GM21447 (cell line): ENCODE data around the gene UQCRQ.
A peak's percentile ranks its signal among the peaks of the same experiment; 100 is the strongest.

Source experiments
- ATAC-seq: cut with Tn5 transposase; IDR thresholded peaks from one replicate; pipeline ENCODE4 v1.9.1; 2021; ENCODE audit not compliant: unreplicated experiment

Gene UQCRQ

DNA sequence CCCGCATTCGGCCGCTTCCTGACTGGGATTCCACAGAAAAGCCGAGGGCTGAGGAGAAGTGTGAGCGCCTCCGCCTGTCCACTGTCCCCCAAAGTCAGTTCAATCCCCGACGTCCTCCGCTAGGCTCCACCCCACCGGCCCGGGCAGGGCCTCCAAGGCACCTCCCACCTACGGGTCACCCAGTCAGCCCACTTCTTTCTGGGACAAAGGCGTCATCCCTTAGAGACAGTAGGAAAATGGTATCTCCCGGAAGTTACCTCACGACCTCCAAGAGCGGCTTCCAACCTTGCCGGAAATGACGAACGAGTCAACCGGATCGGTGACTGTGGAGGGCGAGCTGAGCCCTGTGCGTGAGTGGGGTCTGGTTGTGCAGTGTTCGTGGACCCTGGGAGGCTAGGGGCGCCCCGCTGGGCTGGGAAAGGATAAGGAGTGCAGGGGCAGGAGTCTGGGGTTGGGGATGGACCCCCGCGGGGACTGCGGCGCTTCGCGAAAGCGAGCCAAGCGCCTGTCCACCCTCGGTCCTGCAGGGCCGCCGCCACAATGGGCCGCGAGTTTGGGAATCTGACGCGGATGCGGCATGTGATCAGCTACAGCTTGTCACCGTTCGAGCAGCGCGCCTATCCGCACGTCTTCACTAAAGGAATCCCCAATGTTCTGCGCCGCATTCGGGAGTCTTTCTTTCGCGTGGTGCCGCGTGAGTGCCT lies at the start of gene UQCRQ, which contains the start of gene GDF9:
UQCRQ (plus strand) TSS at position 301 of the 704 bp plus-strand sequence; CDS start at position 541, 240 bp downstream.
GDF9 (minus strand) TSS at position 128 of the 704 bp plus-strand sequence. CDS start 1,936 bp downstream, outside the sequence.
- peak; percentile 99 for ATAC-seq

- ATAC-seq = no peak
Observed at GRCh38 chr5:132817011-132817410, 49.4 kb upstream of the UQCRQ start.

GRCh38 chr5:132819468-132819867 lies 47.0 kb upstream of the UQCRQ start:
- no peak for ATAC-seq

- peak; percentile 82 for ATAC-seq
Observed at GRCh38 chr5:132820162-132820754, 46.2 kb upstream of the UQCRQ start.

GRCh38 chr5:132821350-132821749 lies 45.1 kb upstream of the UQCRQ start:
- no peak for ATAC-seq

- no peak for ATAC-seq
Observed at GRCh38 chr5:132821791-132822190, 44.7 kb upstream of the UQCRQ start.

- ATAC-seq = no peak
Observed at GRCh38 chr5:132822650-132823480, 43.6 kb upstream of the UQCRQ start.

DNA sequence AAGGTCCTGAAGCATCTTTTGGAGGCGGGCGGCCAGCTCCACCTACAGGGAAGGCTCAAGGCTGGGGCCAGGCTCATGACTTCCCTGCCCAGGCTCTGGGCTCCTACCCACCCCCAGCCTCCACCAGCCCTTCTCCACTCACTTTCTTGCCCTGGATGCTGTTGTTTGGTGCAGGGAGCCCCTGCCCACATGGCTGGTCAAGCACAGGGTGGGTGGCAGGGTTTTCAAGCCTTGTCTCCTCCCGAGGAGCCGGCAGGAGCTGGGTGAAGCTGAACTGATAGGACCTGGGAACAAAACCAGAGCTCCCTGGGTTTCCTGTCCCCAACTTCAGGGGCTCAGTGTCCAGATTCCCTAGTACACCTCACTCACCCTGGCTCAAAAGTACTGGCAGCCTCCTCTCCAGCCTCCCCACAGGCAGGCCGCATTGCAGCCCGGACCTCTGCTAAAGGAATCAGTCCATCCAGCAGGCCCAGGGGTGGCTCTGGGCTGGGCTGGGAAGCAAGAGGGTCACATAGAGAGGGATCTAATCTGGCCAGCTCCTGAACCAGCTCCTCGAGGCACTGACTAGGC lies 42.9 kb upstream of the UQCRQ start:
- no peak for ATAC-seq

- ATAC-seq = no peak
Observed at GRCh38 chr5:132824426-132824825, 42.0 kb upstream of the UQCRQ start.

DNA sequence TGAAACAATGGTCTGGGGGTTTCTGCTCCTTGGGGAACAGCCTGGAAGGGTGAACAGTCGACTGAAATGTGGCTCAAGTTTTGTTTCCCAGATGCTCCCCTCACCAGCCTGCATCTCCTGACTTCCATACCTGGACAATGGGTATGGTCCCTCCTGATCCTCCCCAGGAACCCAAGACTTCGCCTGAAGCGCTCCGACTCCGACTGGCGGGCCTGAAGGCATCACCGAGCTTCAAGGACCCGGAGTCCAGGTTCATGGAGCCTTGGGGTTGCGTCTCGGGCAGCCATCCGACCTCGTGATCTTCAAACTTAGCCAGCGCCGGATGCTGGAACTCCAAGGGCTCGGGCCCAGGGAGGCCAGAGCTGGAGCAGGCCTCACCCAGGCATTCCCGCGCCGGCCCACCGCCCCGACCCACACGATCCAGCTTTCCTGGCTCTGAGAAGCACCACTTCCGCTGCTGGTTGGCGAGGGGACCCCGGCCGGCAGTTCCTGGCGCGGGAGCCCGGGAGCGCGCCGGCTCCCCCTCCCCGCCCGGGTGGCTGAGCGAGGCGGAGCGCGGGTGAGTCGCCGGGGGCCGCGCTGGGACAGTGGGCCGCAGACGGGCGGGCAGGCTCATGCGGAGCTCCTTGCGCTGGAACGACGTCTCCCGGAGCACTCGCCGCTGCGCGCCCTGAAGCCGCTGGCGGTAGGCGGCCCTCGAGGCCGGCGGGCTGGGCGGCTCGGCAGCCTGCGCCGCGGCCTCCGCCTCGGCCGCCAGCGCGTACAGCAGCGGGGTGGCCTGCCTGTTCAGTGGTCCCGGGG lies 41.2 kb upstream of the UQCRQ start:
- no peak for ATAC-seq

DNA sequence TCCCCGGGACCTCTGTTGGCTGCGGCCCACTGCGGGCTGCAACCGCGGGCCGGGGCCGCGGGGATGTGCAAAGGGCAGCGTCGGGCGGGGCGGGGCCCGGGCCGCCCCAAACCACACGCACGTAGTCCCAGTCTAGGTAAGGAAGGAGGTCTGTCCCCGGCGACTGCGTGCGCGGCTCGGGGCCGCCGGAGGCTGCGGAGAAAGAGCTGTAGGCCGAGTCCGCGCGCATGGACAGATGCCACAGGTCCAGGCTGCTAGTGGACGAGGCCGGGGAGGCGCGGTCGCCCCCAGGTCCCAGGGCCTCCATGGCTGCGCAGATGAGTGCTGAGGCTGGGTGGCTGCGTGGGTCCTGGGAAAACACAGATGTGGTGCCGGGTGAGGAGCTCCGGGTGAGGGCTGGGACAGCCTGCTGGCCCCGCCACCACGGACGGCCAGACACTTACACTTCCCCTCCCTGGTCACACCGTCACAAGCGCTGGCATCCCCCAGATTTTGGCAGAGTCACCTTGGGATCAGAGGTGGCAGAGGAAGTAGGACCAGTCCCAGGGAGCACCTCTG lies 40.5 kb upstream of the UQCRQ start:
- no peak for ATAC-seq

DNA sequence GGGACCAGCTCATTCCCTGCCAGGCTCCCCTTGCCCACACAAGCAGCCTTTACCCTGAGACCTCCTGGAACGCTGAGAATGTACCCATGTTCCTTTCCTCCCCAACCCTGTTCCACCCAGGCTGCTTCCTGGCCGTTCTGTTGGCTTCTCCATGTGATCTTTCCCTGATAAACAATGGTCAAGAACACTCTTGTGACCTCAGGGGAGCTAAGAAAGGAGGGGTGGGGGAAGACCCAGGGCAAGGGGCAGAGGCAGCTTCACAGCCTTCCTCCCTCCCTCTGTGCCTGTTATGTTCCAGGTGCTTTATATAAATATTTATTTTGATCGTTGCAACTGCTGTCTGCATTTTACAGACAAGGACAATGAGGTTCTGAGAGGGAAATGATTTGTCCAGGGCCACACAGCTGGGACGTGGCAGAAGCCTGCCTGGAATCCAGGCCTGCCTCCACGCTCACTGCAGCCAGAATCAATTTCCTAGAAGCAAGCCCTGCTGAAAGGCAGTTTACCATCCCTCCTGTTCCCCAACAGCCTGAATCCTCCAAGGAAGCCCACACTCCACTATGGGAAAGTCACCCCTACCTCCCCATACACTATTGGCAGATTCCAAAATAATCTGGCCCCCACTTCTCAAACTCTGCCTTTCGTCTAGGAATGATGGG lies 39.9 kb upstream of the UQCRQ start:
- no peak for ATAC-seq

GRCh38 chr5:132827943-132828673 lies 38.3 kb upstream of the UQCRQ start:
- ATAC-seq = no peak

- ATAC-seq = no peak
Observed at GRCh38 chr5:132828846-132829494, 37.5 kb upstream of the UQCRQ start.

DNA sequence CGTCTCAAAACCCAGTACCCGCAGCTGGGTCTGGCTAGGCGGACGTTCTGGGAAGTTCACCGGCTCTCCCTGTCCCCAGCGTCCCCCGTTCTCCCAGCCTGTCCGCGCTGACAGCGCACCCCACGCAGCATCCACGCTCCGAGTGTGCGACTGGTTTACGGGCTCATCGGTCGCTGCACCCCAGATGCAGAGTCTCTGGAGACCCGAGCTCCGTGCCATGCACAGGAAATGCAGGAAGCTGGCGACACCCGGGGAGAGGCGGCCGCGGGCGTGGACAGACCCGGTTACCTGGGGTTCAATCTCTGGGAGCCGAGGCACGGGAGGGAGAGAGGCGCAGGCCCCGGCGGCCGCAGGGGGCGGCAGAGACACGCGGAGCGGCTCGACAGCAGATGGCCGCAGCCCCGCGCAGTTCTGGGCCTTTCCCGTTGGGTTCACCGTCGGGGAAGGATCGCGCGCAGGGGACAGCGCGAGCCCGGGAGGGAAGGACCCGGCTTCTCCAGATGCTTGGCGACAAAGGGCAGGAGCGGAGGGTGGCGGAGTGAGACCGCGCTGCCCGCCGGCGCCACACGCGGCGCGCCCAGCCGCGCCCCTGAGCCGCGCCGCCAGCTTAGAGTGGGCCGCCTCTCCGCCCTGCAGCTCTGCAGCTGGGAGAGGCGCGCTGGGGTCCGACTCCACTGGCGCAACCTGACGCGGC lies 36.6 kb upstream of the UQCRQ start:
- ATAC-seq = peak; percentile 82

DNA sequence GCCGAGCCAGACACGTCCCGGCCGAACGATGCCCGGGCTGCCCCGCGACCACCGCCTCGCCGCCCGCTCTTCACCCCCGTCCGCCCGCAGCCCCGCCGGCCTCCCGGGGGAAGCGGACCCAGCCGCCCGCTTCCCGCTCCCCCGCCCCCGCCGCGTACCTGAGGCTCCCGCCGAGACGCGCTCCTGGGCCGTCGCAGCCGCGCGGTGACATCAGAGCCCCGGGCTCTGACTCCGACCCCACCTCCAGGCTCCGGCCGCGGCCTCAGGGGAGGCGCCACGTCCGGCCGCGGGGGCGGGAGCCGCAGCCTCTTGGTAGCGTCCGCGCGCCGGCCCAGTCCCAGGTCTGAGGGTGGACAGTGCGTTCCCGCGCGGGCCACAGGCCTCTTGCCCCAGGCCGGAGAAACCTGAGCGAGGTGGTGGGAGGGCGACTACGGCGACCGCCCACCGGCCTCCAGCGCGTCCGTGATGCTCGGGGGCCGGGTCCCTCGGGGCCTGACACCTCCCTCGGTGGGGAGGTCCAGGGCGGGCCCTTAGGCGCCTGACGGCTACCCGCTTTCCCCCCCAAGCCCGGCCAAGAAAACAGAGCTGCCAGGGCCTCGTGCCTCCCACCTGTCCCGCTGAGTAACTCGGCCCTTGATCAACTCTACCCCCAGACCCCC lies 35.9 kb upstream of the UQCRQ start, which contains the start of gene SHROOM1:
SHROOM1 (minus strand) TSS at position 212 of the 659 bp plus-strand sequence. CDS start 4,507 bp downstream, outside the sequence.
- peak; percentile 64 for ATAC-seq
